NB4 (cell line): Measurements from ENCODE around the gene TUBGCP2.

Experiments used
- CTCF ChIP-seq: IDR thresholded peaks from one replicate; pipeline ENCODE4 v1.5.1; 2012; ENCODE audit warnings: low read depth, low read length
- POLR2A ChIP-seq: IDR thresholded peaks from 2 replicates; pipeline ENCODE4 v1.6.1; 2011; ENCODE audit warnings: mild to moderate bottlenecking; ENCODE audit not compliant: insufficient read length; ENCODE audit errors: extremely low read depth

DNA sequence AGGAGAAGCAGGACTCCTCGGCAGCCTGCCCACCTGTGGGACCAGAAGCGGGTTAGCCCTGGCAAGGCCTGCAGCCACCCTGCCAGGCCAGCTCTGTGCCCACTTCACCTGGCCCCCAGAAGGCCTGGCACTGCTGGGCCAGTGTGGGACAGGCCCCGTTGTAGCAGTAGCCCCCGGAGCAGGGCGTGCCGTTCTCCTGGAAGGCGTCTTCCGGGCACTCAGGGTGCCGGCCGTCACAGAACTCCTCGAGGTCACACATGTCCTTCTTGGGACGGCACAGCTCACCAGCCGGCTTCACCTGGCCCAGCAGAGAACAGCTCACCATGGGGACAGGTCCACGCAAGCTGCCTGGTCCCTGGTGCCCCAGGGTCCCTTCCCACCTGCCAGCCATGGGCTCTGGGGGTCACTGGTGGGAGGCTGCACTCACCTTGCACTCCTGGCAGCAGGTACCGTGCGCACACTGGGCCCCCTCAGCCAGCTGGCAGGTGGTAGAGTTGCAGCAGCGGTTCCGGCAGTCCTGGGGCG is 37.8 kb downstream of the TUBGCP2 start:
- TF ChIP-seq CTCF (no peak), POLR2A (no peak)
